ENCODE data around the gene EPHB1.

EPHB1 gene

DNA sequence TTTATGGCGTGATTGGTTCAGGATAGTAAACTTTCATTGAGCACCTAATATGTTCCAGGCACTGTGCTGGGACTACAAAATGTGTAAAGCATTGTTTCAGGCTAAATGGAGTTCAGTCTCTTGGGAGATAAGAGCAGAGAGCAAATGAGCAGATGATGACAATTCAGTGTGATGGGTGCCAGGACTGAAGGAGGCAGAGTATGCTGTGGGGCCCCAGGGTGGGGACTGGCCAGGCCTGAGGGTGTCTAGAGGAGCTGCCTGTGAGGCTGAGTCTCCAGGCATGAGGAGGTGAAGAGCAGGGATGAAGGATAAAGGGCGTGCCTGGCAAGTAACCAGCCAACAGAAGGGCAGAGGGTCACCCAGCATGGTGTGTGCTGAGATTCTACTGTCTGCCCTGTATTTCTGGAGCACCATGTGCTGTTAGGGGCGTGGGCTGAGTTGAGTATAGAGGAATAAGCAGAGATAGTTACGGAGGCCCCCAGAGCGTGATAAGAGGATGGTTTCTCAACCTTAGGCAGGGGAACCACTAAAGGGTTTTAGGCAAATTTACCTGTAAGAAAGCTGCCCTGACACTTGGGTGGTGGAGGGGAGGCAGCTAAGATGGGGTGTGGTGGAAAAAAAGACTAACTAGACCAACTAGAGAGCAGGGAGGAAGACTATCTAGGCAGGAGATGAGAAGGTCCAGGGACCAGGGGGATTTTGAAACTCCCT, 38.5 kb downstream of the EPHB1 start:
- H3K36me3 ChIP-seq (ENCODE audit: insufficient read depth, insufficient read length, low read length) = no peaks in the 10 kb centered on the region
- no peak overlapping the region for H3K9ac ChIP-seq (ENCODE audit: insufficient read length, low read depth)
- DNase-seq (ENCODE audit: low read depth, low spot score) = no peak
- peaks cover 5% of the 10 kb centered on the region for H3K9me3 ChIP-seq (ENCODE audit: insufficient read depth, low read length)
- H3K27me3 ChIP-seq (ENCODE audit: insufficient read depth, insufficient read length) = no peaks in the 10 kb centered on the region
- no peak overlapping the region for H3K4me3 ChIP-seq (ENCODE audit: insufficient read length, low read depth)
- no peaks in the 10 kb centered on the region for H3K4me1 ChIP-seq (ENCODE audit: insufficient read depth, insufficient read length)
- TF ChIP-seq SUZ12 (IDR thresholded peaks at IDR 0.05; ENCODE audit: extremely low read depth, insufficient read depth, insufficient read length) (no peak), YY1 (IDR thresholded peaks at IDR 0.05; ENCODE audit: insufficient read depth, insufficient read length) (no peak), ZNF274 (IDR thresholded peaks at IDR 0.05; ENCODE audit: low read depth, low read length) (no peak)

DNA sequence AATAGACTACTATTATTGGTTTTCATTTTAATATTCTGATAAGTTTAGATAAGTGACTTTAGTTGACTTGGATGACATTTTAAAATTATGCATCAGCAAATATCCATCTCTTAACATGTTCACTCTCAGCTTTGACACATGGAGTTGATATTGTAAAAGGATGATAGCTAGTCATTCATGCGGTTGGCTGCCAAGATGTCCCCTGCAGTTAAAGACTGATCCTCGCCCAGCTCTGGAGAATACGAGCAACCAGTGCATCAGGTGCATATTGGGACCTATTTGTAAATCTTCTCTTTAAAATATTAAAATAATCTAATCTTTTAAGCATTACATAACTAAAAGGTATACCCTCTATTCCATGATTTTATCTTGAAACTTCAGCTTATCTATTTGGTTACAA, 41.9 kb downstream of the EPHB1 start:
- no peak for DNase-seq (ENCODE audit: low read depth, low spot score)
- no peak overlapping the region for H3K9ac ChIP-seq (ENCODE audit: insufficient read length, low read depth)
- no peaks in the 10 kb centered on the region for H3K4me1 ChIP-seq (ENCODE audit: insufficient read depth, insufficient read length)
- peaks cover 14% of the 10 kb centered on the region for H3K9me3 ChIP-seq (ENCODE audit: insufficient read depth, low read length)
- H3K36me3 ChIP-seq (ENCODE audit: insufficient read depth, insufficient read length, low read length) = no peaks in the 10 kb centered on the region
- H3K27me3 ChIP-seq (ENCODE audit: insufficient read depth, insufficient read length) = no peaks in the 10 kb centered on the region
- no peak overlapping the region for H3K4me3 ChIP-seq (ENCODE audit: insufficient read length, low read depth)
- TF ChIP-seq ZNF274 (IDR thresholded peaks at IDR 0.05; ENCODE audit: low read depth, low read length) (no peak), SUZ12 (IDR thresholded peaks at IDR 0.05; ENCODE audit: extremely low read depth, insufficient read depth, insufficient read length) (no peak), YY1 (IDR thresholded peaks at IDR 0.05; ENCODE audit: insufficient read depth, insufficient read length) (no peak)

DNA sequence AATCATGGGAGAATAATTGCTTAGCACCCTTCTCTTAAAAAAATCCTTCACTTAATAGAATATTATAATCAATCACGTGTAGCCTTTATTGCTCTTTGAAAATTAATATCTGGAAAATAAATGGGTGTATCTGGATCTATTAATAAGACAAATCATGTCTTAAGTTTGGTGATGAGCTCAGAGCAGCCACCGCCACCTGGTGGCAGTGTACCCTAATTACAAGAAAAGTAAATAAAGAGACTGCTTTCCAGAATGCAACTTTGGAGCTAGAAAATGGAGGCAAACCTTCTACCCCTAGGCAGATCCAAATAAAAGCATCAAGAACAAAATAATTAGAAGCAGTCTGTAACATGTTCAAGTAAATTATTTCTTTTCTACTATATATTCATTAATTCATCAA, 43.5 kb downstream of the EPHB1 start:
- Histone ChIP-seq H3K9me3 (ENCODE audit: insufficient read depth, low read length) (peaks cover 14% of the 10 kb centered on the region), H3K36me3 (ENCODE audit: insufficient read depth, insufficient read length, low read length) (no peaks in the 10 kb centered on the region), H3K4me1 (ENCODE audit: insufficient read depth, insufficient read length) (no peaks in the 10 kb centered on the region), H3K27me3 (ENCODE audit: insufficient read depth, insufficient read length) (no peaks in the 10 kb centered on the region), H3K9ac (ENCODE audit: insufficient read length, low read depth) (no peak overlapping the region), H3K4me3 (ENCODE audit: insufficient read length, low read depth) (no peak overlapping the region)
- TF ChIP-seq YY1 (IDR thresholded peaks at IDR 0.05; ENCODE audit: insufficient read depth, insufficient read length) (no peak), ZNF274 (IDR thresholded peaks at IDR 0.05; ENCODE audit: low read depth, low read length) (no peak), SUZ12 (IDR thresholded peaks at IDR 0.05; ENCODE audit: extremely low read depth, insufficient read depth, insufficient read length) (no peak)
- no peak for DNase-seq (ENCODE audit: low read depth, low spot score)

DNA sequence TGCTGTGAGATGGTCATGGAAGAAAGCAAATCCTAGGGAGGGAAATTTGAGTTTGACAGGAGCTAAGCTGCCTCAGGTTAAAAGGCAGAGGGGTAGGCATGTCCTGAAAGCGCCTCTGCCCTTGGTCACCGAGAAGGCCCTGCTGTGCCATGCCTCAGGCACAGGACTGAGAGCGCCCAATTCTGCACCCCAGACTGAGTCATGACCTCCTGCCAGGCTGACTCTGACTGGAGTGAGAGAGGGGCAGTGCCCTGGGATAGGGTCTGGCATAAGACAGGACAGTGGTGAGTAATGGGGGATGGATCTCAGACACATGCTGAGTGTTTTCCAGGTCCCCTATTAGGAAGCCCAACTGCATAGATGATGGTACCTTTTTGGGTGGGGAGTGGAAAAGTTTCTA, 44.4 kb downstream of the EPHB1 start:
- H3K4me1 ChIP-seq (ENCODE audit: insufficient read depth, insufficient read length) = no peaks in the 10 kb centered on the region
- no peaks in the 10 kb centered on the region for H3K36me3 ChIP-seq (ENCODE audit: insufficient read depth, insufficient read length, low read length)
- no peak overlapping the region for H3K4me3 ChIP-seq (ENCODE audit: insufficient read length, low read depth)
- DNase-seq (ENCODE audit: low read depth, low spot score) = no peak
- H3K9me3 ChIP-seq (ENCODE audit: insufficient read depth, low read length) = peaks cover 14% of the 10 kb centered on the region
- no peak overlapping the region for H3K9ac ChIP-seq (ENCODE audit: insufficient read length, low read depth)
- no peaks in the 10 kb centered on the region for H3K27me3 ChIP-seq (ENCODE audit: insufficient read depth, insufficient read length)
- TF ChIP-seq ZNF274 (IDR thresholded peaks at IDR 0.05; ENCODE audit: low read depth, low read length) = no peak
- TF ChIP-seq SUZ12 (IDR thresholded peaks at IDR 0.05; ENCODE audit: extremely low read depth, insufficient read depth, insufficient read length) = no peak
- no peak for TF ChIP-seq YY1 (IDR thresholded peaks at IDR 0.05; ENCODE audit: insufficient read depth, insufficient read length)

DNA sequence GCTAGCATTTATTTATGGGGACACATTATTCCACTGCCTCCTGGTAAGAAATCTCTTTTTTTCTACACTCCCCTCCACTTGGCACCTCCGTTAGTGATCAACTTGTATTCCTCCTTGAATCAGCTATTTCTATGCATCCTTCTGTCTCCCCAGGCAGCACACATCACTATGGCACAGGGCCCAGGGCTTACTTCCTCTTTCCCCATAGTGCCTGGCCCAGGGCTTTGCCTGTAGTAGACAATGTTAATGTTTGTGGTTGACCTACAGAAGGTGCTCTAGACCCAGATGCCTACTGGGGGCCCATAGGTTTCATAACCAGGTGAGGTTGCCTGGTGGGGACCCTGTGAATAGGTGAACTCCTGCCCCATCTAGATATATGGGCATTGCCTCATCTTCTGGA, 44.9 kb downstream of the EPHB1 start:
- peaks cover 14% of the 10 kb centered on the region for H3K9me3 ChIP-seq (ENCODE audit: insufficient read depth, low read length)
- TF ChIP-seq SUZ12 (IDR thresholded peaks at IDR 0.05; ENCODE audit: extremely low read depth, insufficient read depth, insufficient read length) (no peak), ZNF274 (IDR thresholded peaks at IDR 0.05; ENCODE audit: low read depth, low read length) (no peak), YY1 (IDR thresholded peaks at IDR 0.05; ENCODE audit: insufficient read depth, insufficient read length) (no peak)
- H3K27me3 ChIP-seq (ENCODE audit: insufficient read depth, insufficient read length) = no peaks in the 10 kb centered on the region
- H3K36me3 ChIP-seq (ENCODE audit: insufficient read depth, insufficient read length, low read length) = no peaks in the 10 kb centered on the region
- no peak overlapping the region for H3K9ac ChIP-seq (ENCODE audit: insufficient read length, low read depth)
- no peak overlapping the region for H3K4me3 ChIP-seq (ENCODE audit: insufficient read length, low read depth)
- no peak for DNase-seq (ENCODE audit: low read depth, low spot score)
- no peaks in the 10 kb centered on the region for H3K4me1 ChIP-seq (ENCODE audit: insufficient read depth, insufficient read length)

DNA sequence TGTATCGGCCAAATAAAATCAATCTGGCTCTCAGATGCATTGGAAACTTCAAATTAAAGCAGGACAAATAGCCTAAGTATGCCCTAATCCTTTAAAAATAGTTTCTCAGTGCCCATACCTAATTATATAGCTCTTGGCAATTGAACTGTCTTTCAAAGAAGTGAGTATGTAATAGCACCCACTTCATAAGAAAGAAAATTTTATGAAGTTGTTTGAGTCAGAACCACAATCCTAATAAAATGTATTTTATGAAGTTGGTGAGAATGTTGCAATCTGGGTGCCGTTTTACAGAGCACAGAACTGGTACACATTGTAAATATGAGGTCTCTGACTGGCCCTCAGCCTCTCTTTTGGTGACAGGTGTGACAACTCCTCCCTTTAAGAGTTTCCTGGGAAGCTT, 45.4 kb downstream of the EPHB1 start:
- H3K9ac ChIP-seq (ENCODE audit: insufficient read length, low read depth) = no peak overlapping the region
- peaks cover 14% of the 10 kb centered on the region for H3K9me3 ChIP-seq (ENCODE audit: insufficient read depth, low read length)
- H3K36me3 ChIP-seq (ENCODE audit: insufficient read depth, insufficient read length, low read length) = no peaks in the 10 kb centered on the region
- no peaks in the 10 kb centered on the region for H3K4me1 ChIP-seq (ENCODE audit: insufficient read depth, insufficient read length)
- no peak for DNase-seq (ENCODE audit: low read depth, low spot score)
- H3K4me3 ChIP-seq (ENCODE audit: insufficient read length, low read depth) = no peak overlapping the region
- H3K27me3 ChIP-seq (ENCODE audit: insufficient read depth, insufficient read length) = no peaks in the 10 kb centered on the region
- no peak for TF ChIP-seq YY1 (IDR thresholded peaks at IDR 0.05; ENCODE audit: insufficient read depth, insufficient read length)
- TF ChIP-seq ZNF274 (IDR thresholded peaks at IDR 0.05; ENCODE audit: low read depth, low read length) = no peak
- no peak for TF ChIP-seq SUZ12 (IDR thresholded peaks at IDR 0.05; ENCODE audit: extremely low read depth, insufficient read depth, insufficient read length)

DNA sequence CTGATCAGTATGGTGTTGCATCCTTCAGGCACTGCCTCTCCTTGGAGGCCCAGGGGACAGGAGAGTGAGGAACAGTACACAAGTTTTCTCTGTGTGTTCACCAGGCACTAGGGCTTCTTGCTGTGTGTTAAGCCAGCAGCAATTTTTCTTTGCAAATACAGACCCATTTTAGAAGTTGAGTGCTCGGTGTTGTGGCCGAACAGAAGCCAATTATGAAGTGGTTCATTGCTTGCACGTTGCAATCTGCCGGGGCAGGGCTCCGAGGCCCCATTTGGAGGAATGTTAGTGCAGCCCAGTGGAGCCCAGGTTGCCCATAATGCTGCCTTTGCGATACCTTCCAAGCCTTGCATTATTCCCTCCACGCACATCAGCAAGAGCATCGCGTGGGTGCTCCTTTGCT, 51.0 kb downstream of the EPHB1 start:
- no peak overlapping the region for H3K9ac ChIP-seq (ENCODE audit: insufficient read length, low read depth)
- H3K4me3 ChIP-seq (ENCODE audit: insufficient read length, low read depth) = no peak overlapping the region
- no peak for DNase-seq (ENCODE audit: low read depth, low spot score)
- no peaks in the 10 kb centered on the region for H3K27me3 ChIP-seq (ENCODE audit: insufficient read depth, insufficient read length)
- no peaks in the 10 kb centered on the region for H3K36me3 ChIP-seq (ENCODE audit: insufficient read depth, insufficient read length, low read length)
- H3K9me3 ChIP-seq (ENCODE audit: insufficient read depth, low read length) = no peaks in the 10 kb centered on the region
- peaks cover 5% of the 10 kb centered on the region for H3K4me1 ChIP-seq (ENCODE audit: insufficient read depth, insufficient read length)
- TF ChIP-seq ZNF274 (IDR thresholded peaks at IDR 0.05; ENCODE audit: low read depth, low read length) (no peak), SUZ12 (IDR thresholded peaks at IDR 0.05; ENCODE audit: extremely low read depth, insufficient read depth, insufficient read length) (no peak), YY1 (IDR thresholded peaks at IDR 0.05; ENCODE audit: insufficient read depth, insufficient read length) (no peak)

Measured in NT2/D1 (cell line).